ENCODE data around the gene DMD. TPM values are rescaled to one million over a fixed set of nuclear protein-coding genes. Genes with fewer than 3 reads are reported as not detected.

Gene DMD
- total RNA-seq, 3 donors from 2014 or later: 11.2 to 140 (median 12.6) TPM

DNA sequence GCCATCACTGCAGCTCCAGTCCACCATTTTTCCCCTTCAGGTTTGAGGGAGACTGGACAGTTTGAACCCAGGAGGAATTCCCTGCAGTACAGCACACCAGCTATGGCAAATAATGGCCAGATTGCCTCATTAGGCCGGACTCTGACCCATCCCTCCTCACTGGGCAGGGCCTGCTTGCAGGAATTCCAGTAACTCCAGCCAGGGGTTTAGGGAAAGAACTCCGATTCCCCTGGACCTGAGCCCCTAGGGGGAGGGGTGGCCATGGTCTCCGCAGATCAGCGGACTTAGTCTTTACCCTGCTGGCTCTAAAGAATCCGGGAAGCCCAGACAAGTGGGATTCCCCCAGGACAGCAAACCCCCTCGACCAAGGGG lies 342.8 kb downstream of the DMD start:
- TF ChIP-seq, protein P1, sequence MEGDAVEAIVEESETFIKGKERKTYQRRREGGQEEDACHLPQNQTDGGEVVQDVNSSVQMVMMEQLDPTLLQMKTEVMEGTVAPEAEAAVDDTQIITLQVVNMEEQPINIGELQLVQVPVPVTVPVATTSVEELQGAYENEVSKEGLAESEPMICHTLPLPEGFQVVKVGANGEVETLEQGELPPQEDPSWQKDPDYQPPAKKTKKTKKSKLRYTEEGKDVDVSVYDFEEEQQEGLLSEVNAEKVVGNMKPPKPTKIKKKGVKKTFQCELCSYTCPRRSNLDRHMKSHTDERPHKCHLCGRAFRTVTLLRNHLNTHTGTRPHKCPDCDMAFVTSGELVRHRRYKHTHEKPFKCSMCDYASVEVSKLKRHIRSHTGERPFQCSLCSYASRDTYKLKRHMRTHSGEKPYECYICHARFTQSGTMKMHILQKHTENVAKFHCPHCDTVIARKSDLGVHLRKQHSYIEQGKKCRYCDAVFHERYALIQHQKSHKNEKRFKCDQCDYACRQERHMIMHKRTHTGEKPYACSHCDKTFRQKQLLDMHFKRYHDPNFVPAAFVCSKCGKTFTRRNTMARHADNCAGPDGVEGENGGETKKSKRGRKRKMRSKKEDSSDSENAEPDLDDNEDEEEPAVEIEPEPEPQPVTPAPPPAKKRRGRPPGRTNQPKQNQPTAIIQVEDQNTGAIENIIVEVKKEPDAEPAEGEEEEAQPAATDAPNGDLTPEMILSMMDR (IDR thresholded peaks at IDR 0.05): no peak
- Histone ChIP-seq H3K4me1 (ENCODE audit: low read depth) (no peaks in the 10 kb centered on the region), H3K36me3 (ENCODE audit: low read depth) (no peaks in the 10 kb centered on the region), H3K9me3 (no peaks in the 10 kb centered on the region), H3K4me3 (no peak overlapping the region)
- intact Hi-C loops (cut with DNase I, micrococcal nuclease): no loop called here
- DNase-seq: no peak
- no peak for ATAC-seq

DNA sequence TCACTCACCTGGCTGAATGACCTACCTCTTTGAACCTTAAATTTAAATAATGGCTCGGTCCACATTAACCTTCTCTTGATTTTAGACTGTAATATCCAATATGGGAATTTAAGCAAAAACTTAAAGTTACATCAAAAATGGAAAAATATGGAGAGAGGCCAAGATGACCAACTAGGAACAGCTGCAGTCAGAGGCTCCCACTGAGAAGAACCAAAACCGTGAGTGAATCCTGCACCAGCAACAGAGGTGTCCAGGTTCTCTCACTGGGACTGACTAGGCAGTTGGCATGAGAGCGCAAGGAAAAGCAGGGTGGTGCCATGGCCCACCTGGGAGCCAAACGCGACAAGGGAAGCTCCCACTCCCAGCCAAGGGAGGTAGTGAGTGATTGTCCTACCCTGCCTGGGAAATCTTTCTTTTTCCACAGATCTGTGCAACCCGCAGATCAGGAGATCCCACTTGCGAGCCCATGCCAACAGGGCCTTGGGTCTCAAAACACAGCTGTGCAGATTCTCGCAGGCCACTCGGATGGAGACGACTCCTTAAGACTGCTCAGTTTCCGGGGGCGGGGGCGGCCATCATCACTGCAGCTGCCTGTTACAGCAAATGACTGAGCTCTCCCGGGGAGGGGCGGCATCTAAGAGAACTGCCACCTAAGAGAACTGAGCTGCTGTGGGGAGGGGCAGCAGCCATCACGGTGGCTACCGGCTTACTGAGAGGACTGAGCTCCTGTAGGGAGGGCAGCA lies 343.4 kb downstream of the DMD start:
- H3K9me3 ChIP-seq: no peaks in the 10 kb centered on the region
- DNase-seq (no peak), ATAC-seq (no peak)
- H3K4me1 ChIP-seq (ENCODE audit: low read depth): no peaks in the 10 kb centered on the region
- no peaks in the 10 kb centered on the region for H3K36me3 ChIP-seq (ENCODE audit: low read depth)
- TF ChIP-seq, protein P1 (IDR thresholded peaks at IDR 0.05): no peak
- no peak overlapping the region for H3K4me3 ChIP-seq
- intact Hi-C loops (cut with DNase I, micrococcal nuclease): no loop called here

DNA sequence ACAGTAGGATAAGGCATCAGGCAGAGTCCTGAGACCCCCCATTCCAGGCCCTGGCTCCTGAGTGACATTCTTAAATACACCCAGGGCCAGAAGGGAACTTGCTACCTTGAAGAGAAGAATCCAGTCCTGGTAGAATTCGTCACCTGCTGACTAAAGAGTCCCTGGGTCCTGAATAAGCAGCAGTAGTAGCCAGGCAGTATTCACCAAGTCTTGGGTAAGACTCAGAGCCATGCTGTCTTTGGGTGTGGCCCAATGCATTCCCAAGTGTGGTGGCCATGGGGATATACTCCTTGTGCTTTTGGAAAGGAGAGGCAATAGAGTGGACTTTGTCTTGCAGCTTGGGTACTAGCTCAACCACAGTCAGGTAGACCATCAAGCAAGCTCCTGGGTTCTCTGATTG lies 359.1 kb downstream of the DMD start:
- Histone ChIP-seq H3K4me1 (ENCODE audit: low read depth) (no peaks in the 10 kb centered on the region), H3K9me3 (peaks cover 4% of the 10 kb centered on the region), H3K36me3 (ENCODE audit: low read depth) (no peaks in the 10 kb centered on the region), H3K4me3 (no peak overlapping the region)
- intact Hi-C loops (cut with DNase I, micrococcal nuclease): no loop called here
- ATAC-seq: no peak
- no peak for DNase-seq
- TF ChIP-seq, protein P1 (IDR thresholded peaks at IDR 0.05): no peak

DNA sequence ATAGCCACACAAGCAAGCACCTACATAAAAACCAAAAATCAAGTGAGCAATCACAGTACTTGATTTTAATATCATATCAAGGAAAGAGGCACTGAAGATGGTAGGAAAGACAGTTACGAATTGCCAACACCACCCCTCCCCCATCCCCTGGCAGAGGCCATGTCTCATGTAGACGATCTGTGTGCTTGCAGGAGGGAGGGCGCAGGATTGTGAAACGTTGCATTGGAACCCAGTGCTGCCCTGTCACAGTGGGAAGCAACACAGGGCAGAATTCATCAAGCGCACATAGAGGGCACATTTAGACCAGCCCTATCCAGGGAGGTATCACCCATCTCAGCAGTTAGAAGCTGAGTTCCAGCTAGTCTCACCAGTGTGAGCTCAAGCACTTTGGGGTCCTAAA lies 359.8 kb downstream of the DMD start:
- ATAC-seq: no peak
- Histone ChIP-seq H3K36me3 (ENCODE audit: low read depth) (no peaks in the 10 kb centered on the region), H3K4me3 (no peak overlapping the region), H3K4me1 (ENCODE audit: low read depth) (no peaks in the 10 kb centered on the region), H3K9me3 (peaks cover 4% of the 10 kb centered on the region)
- intact Hi-C loops (cut with DNase I, micrococcal nuclease): no loop called here
- no peak for DNase-seq
- TF ChIP-seq, protein P1 (IDR thresholded peaks at IDR 0.05): no peak

DNA sequence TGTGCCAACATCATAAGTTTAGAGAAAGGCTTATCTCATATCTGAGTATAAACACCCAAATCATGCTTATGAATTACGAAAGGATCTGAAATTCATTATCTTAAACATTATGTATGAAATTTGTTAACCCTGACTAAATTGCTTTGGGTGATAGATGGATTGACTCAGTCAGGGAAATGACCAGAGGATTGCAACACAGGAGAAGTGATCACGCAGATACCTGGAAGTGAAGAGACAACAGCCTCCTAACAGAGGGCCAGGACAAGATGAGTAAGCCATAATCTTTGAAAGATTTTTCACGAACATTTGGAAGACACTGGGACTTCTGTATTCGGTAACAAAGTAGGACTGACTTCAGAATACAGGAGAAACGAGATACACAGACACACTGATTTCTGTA lies 363.4 kb downstream of the DMD start:
- H3K9me3 ChIP-seq: peaks cover 4% of the 10 kb centered on the region
- H3K36me3 ChIP-seq (ENCODE audit: low read depth): no peaks in the 10 kb centered on the region
- DNase-seq: no peak
- no peak for ATAC-seq
- intact Hi-C loops (cut with DNase I, micrococcal nuclease): no loop called here
- TF ChIP-seq, protein P1 (IDR thresholded peaks at IDR 0.05): no peak
- no peaks in the 10 kb centered on the region for H3K4me1 ChIP-seq (ENCODE audit: low read depth)
- H3K4me3 ChIP-seq: no peak overlapping the region

DNA sequence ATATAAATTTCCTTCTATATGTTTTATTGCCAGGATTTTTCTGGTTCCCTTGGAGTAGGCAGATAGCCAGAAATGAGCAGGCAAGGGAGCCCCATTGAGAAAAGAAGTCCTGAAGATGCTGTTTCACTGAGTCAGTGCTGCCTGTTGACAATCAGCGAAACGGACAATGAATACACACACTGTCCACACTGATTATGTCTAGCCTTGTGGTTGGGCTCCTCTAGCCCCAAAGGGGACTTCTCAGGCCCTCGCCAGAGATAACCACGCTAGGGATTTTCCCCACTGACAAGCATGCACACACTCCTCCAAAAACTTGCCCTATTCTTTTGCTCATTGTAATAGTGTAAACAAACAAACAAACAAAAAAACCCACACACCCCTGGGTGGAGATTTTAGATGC lies 369.3 kb downstream of the DMD start:
- no peak for DNase-seq

More for the DNA sequence above, 369.3 kb downstream of the DMD start:
- TF ChIP-seq, protein P1 (IDR thresholded peaks at IDR 0.05): no peak
- intact Hi-C loops (cut with DNase I, micrococcal nuclease): no loop called here
- H3K4me1 ChIP-seq (ENCODE audit: low read depth): no peaks in the 10 kb centered on the region
- no peak for ATAC-seq
- no peak overlapping the region for H3K4me3 ChIP-seq
- H3K9me3 ChIP-seq: no peaks in the 10 kb centered on the region
- no peaks in the 10 kb centered on the region for H3K36me3 ChIP-seq (ENCODE audit: low read depth)
